GM21367 (cell line): ENCODE results near the gene ENTPD8.
"Not testable (repeated sequence)": the region's sequence is repeated elsewhere in the genome, so short reads cannot be mapped to it uniquely, and the experiment has no call there.

Source experiments
- ATAC-seq: cut with Tn5 transposase; IDR thresholded peaks from one replicate; pipeline ENCODE4 v1.9.1; 2021; ENCODE audit not compliant: unreplicated experiment

ENTPD8 gene

DNA sequence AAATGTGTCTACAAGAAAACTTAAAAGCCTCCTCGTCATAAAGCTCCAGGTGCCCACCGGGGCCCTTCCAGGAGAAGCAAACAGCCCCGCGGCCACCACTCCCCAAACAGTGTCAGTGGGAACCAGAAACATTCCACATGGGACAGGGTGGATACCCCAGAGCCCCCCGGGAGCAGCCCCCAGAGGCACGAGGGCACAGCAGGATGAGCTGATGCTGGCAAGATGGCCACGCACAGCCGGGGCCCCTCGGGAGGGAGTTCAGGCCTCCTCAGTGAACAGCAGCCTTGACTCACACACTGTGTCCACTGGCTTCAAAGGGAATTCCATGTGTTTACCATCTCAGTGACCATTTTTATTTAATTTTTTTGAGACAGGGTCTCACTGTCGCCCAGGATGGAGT, 28.7 kb downstream of the ENTPD8 start:
- no peak for ATAC-seq

DNA sequence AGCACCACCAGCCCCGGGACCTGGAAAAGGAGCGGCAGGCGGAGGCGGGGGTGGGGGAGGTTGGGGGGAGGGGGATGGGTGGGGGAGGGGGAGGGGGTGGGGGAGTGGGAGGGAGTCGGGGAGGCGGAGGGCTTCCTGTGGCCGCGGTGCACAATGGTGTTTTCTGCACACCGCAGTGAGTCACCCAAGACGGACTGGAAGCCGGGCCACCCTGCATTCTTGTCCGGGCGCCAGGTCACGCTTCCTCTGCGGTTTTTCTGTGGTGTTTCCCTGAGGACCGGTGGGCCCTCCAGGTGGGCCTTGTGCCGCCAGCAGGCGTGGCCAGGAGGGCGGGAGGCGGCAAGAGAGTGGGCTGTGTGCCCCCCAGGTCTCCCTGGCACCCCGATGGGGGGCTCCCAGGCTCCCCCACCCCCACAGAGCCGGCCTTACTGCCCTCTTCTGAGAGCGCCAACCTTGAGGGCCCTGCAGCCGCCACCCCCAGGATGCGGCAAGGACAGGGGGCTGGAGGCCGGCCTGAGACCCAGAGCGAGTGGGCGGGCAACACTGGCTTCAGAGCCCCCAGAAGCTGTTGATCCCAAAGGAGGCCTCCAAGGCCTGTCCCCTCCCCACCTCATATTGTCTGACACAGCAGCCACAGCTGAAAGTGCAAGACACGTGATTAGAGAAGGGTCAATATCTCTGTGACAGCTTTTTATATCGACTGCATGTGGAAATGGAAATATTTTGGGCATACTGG, 29.3 kb downstream of the ENTPD8 start:
- no peak for ATAC-seq

DNA sequence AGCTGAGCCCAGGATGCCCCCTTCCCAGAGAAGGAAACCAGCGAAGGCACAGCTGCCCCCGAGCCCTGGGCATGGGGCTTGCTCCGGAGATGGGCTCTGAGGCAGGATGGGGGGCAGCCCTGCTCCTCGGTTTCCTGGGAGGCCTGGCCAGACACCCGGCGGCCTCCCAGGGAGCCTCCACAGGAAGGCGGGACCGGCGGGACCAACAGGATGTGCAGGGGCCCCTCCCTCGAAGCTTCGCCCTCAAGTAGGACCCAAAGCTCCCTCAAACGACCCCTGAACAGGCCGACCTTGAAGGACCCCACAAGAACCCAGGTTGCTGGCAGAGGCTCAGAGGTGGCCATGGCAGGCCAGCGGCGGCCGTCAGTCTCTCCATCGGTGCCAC, 29.9 kb downstream of the ENTPD8 start:
- no peak for ATAC-seq

DNA sequence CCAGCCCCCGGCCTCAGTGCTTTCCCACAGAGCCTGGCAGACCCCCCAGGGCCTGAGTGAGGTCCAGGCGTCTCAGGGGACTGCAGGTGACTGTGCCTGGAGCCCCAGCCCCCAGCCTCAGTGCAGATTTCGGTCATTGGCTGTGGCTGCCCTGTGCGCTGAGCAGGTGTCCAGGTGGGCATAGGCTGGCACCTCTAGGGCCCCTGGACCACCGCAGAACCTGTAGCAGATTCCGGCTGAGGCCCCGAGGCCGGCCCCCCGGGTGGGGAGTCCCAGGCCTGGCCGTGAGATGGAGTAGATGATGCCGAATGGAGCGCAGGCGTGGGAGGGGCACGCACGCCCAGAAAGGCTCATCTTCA, 30.3 kb downstream of the ENTPD8 start:
- no peak for ATAC-seq

DNA sequence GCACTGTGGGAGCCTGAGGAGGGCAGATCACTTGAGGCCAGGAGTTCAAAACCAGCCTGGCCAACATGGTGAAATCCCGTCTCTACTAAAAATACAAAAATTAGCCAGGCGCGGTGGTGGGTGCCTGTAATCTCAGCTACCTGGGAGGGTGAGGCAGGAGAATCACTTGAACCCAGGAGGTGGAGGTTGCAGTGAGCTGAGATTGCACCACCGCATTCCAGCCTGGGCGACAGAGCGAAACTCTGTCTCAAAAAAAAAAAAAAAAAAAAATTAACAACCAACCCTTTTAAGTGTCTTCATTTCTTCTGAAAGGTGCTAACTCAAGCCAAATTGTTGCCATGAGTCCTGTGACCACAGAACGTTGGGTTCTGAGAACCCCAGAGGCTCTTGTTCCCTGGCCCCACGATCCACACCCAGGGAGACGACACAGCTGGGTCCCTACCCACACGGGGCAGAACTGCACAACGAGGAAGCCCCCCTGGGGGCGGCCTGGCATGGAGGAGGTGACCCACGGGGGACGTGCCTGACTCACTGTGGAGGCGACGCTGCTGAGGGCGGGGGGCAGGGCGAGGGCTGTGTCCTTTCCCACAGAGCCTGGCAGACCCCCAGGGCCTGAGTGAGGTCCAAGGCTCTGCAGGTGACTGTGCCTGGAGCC, 30.8 kb downstream of the ENTPD8 start:
- not testable (repeated sequence) for ATAC-seq

DNA sequence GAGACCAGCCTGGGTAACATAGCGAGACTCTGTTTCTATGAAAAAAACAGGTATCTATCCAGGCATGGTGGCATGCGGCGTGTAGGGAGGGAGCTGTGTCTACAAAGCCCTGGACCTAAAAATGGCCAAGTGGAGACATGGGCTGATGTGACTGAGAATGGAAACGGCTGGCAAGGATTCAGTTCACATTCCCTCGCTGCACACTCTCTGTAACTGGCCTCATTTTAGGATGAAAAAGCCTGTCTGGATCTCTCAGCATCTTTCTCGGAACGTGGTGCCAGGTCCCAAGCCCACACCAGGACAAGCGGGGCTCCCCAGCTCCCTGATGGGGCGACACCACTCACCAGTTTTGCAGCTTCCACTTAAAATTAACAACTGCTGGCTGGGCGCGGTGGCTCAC, 31.6 kb downstream of the ENTPD8 start:
- ATAC-seq, result no peak

DNA sequence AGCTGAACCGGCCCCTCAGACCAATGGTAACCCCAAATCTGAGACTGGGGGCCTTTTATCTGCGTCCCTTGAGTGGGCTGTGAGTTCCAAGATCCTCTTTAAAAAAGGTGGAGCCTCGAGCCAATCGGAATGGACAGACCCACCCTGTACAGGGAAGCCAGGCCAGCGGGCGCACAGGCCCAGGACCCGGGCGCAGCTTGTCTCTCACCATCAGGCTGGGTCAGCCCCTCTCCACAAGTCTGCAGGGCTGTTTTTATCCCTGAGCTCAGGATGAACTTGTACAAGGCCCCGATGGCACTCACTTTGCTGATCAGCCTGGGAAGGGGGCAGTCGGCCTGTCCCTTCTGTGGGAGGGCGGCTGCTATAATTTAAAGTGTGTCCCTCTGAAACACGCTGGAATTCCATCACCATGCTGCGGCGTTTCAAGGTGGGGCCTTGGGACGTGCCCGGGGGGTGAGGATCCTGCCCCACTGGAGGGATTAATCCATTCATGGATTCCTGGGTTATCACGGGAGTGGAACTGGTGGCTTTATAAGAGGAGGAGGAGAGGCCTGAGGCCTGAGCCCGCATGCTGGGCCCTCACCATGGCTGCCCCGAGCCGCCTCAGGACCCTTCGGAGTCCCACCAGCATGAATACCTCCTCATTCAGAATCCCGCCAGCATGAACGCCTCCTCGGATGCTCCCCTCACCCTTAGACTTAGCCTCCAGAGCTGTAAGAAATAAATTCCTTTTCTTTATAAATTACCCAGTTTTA, 32.3 kb downstream of the ENTPD8 start:
- no peak for ATAC-seq

DNA sequence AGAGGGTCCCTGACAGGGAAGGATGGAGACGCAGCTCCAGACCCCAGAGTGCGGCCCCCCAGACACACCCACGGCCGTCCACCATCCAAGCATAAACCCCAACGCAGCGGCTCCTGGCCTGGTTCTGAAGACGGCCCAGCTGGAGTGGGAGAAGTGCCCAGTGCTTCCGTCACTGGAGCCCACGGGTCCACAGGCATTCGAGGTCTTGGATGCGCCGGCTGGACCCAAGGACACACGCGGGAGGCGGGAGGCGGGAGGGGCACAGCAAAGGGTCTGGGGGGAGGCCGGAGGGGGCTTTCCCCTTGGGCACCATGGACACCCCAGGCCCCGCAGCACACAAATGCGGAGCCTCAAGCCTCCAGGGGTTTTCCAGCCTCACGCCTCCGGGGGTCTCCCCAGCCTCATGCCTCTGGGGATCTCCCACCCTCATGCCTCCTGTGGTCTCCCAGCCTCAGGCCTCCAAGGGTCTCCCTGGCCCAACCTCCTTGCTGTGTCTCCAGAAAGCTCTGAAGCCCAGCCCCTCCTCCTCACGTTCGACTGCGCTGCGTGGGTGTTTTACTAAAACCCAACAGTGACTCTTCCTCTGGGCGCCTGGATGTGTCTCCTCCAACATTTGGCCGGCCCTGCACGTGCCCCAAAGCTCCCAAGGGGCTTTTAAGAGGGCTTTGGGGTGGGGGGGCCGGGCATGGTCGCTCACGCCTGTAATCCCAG, 33.4 kb downstream of the ENTPD8 start:
- no peak for ATAC-seq

DNA sequence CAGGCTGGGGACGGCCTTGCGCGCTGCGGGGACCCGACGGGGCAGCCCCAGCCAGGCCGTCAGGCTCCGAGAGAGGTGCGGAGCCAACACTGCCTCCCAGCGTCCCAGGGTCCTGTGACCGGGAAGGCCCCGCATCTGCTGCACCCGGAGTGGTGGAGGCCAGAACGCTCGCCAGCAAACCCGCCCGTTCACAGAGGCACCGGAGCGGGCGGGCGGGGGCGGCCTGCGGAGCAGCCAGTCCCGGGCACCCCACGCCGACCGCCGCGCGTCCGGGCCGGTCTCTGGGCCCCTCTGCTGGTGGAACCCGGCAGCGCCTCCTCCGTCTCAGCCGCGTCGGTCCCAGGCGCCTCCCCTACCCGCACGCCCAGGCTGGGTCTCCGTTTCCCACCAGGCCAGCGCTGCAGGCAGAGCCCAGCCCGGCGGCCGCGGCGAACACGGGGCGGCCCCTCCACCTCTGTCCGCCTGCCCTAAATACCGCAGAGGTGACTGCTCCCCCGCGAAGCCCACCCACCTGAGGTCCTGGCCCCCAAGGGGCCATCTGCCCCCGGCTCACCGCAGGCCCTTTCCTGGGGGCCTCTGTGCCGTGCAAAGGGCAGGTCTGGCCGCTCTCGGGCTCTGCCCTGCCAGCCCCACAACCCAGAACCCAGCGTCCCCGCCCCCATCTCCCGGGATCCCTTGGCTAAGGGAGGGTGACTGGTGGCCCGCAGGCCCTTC, 34.1 kb downstream of the ENTPD8 start:
- ATAC-seq, result no peak

DNA sequence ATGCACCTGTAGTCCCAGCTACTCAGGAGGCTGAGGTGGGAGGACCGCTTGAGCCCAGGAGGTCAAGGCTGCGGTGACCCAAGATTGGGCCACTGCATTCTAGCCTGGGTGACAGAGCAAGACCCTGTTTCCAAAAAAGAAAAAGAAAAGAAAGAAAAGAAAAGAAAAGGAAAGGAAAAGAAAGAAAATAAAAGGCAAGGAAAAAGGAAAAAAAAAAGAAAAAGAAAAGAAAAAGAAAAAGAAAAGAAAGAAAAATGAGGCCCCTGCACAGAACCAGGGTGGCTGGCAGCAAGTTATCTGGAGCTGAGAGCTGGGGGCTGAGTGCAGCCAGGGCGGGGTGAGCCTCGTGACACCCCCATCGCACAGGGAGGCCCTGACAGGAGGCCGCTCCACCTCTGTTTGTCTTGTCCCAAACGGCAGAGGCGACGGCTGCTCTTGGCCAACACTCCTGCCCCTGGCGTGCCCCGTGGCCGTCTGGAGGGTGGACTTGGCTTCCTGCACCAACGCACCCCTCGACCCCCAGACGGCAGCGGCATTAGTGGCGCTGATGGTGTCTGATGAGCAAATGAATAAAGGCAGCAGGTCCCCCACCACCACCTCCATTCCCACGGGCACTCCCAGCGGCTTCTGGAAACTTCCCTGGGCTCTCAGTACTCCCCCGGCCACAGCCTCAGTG, 34.9 kb downstream of the ENTPD8 start:
- no peak for ATAC-seq

DNA sequence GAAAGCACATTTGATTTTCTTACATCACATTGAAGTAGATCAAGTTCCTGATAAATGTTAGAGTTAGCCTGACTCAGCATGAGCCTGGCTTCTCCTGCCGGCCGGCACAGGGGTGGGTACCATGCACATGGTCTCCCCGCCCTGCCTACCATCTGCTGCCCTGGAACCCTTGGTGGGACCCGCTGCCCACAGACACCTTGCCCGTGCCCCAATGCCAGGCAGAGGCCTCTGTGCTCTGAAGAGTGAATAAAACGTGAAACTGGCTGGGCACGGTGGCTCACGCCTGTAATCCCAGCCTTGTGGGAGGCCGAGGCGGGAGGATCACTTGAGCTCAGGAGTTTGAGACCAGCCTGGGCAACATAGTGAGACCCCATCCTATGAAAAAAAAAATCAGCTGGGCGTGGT, 35.5 kb downstream of the ENTPD8 start:
- ATAC-seq, result no peak

DNA sequence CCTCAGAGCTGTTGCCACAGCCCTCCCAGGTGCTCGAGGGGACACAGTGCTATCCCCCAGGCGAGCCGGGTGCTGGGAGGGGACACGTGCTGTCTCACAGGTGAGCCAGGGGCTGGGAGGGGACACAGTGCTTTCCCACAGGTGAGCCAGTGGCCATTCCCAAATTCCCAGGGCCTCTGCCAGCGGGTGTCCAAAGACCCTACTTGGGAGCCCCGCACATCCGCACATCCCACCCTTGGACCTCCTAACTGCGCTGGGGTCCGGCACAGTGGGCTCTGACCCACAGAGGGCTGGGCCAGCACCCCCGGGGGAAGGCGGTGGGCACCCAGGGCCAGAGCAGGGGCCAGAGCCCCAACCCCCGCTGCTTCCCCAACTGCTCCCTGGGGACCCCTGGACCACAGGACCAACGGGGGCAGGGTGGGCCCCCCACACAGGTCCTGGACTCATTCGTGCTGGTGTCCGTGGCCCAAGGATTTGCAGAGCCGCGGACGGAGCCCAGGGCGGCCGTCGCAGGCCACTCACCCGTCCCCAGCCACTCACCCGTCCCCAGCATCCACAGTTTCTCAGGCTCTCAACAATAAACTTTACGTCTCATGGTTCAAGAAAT, 36.1 kb downstream of the ENTPD8 start:
- no peak for ATAC-seq

DNA sequence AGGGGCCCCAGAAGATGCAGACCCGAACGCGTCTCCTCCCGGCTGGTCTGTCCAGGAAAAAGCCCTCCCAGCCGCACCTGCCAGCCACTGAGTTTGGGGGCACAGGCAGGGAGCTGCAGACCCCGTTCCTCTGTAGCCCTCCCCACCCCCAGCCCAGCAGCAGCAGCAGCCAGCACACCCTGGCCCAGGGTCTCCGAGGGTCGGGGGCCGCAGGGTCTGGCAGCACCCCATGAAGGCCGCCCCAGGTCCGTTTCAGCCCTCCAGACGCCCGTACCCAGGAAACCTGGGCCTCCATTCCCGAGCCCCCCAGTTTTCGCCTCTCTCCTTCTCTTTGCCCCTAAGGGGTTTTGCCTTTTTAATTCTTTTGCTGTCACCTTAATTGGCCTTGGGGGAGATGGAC, 37.9 kb downstream of the ENTPD8 start:
- ATAC-seq, result no peak

DNA sequence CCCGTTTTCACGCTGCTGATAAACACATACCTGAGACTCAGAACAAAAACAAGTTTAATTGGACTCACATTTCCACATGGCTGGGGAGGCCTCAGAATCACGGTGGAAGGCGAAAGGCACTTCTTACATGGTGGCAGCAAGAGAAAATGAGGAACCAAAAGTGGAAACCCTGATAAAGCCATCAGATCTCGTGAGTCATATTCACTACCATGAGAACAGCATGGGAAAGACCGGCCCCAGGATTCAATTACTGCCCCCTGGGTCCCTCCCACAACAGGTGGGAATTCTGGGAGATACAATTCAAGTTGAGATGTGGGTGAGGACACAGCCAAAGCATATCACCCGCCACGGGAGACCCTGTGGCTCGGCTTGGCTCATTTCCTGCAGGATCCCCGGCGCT, 38.4 kb downstream of the ENTPD8 start:
- ATAC-seq, result no peak

DNA sequence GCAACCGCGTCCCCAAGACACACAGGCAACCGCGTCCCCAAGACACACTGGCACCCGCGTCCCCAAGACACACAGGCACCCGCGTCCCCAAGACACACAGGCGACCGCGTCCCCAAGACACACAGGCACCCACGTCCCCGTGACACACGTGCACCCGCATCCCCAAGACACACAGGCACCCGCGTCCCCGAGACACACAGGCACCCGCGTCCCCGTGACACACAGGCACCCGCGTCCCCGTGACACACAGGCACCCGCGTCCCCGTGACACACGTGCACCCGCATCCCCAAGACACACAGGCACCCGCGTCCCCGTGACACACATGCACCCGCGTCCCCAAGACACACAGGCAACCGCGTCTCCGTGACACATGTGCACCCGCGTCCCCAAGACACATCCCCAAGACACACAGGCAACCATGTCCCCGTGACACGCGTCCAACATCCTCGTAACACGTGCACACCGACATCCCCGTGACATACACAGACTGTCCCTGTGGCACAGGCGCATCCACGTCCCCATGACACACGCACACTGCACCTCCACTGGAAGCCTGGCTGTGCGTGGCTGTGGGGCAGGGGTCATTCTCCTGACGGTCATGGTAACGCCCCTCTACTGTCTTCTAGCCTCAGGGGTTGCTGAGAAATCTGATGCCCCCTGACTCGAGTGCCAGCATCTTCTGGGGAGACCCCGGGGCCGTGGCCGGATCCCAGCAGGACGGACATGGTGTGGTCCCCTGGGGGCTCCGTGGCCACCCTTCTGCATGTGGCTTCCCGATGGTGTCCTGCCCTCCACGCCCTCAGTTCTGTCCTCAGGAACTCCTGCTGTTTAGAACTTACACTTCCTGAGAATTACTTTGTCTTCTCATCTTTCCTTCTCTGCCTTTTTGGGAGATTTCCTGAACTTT, 42.3 kb downstream of the ENTPD8 start:
- ATAC-seq, result no peak

DNA sequence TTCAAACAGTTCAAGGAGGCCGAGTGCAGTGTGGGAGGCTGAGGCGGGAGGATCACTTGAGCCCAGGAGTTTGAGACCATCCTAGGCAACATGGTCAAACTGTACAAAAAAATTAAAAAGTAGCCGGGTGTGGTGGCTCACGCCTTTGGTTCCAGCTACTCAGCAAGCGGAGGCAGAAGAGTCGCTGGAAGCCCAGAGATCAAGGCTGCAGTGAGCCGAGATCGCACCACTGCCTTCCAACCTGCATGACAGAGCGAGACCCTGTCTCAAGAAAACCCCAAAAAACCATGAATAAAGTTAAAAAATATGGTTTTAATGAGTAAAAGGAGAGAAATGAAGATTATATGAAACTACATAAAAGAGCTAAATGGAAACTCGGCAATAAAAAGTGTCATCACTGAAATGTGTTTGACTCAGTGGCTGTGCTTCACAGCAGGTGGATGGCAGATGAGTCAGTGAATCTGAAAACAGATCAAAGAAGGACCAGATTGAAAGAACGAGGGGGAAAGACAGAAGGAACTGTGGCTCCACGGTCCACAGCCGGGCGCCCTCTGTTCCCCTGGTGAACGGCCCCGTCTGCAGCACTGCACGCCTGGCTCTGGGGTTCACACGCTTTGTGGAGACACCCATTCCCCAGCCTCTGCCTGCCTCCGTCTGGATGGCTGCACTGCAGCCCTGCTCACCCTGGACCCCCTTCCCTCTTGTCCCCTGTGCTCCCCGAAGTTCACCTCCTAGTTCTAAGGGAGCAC, 43.3 kb downstream of the ENTPD8 start:
- ATAC-seq, result no peak

DNA sequence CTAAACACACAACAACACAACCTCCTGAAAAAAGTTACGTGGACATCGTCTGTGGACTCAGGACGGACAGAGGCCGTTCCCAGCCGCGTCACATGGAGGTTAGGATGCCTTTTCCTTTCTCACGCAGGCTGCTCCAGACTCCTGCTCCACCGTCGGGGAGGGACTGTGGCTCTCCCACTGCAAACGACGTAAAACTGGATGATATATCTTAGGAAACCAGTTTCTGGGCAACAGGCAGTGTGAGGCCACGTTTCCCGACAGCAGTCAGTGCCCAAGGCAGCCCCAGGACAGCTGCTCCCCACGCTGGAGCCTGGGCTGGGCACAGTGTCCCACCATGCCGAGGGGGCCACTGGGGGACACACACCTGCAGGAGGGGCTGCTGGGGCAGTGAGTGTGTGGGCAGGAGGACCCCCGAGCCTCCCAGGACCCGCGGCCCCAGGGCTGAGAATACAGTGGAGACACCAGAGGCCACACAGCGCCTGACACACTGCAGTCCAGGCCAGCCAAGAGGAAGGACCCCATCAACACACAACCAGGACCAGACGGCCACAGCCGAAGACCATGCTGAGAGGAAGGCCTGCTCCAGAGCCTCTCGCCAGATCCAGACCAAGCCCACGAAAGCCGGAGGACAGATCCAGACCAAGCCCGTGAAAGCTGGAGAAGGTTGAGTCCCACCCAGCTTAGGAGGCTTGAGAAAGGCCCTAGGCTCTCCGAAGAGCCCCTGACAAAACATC, 44.4 kb downstream of the ENTPD8 start:
- ATAC-seq, result no peak

DNA sequence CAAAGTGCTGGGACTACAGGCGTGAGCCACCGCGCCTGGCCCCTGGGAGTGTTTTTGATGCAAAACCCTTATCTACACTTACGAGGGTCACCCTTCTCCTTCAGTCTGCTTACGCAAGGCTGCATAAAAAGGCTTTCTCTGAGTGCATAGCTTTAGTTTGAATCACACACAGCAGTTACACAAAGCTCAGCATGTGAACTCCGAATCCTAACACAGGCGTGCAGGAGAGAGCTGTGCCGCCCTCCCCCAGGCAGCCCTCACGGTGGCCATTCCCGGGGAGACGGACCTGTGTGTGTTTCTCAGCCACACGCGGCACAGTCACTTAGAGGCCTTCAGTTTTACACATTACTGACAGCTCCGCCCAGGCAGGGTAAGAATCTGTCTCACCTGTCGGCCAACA, 44.9 kb downstream of the ENTPD8 start:
- ATAC-seq, result no peak
